GM10248 (cell line): ENCODE data around the gene ACVR2B.
A peak's percentile ranks its signal among the peaks of the same experiment; 100 is the strongest.

ENCODE experiments used
- CTCF ChIA-PET: fragments of 300-600 bp; sonication (Branson Sonifier 250); formaldehyde crosslinking; extraction: SDS; loops from one replicate; lab custom pipeline; 2021; ENCODE audit warnings: antibody characterized with exemption; lab: Yijun Ruan, JAX
- POLR2A ChIA-PET: fragments of 350-650 bp; sonication (Branson Sonifier 250); formaldehyde crosslinking; extraction: SDS; loops from one replicate; lab custom pipeline; 2020; ENCODE audit warnings: antibody characterized with exemption; lab: Yijun Ruan, JAX
- DNase-seq: peaks from one replicate; pipeline ENCODE4 v3.0.0; 2012; ENCODE audit errors: extremely low spot score
- TF ChIP-seq, protein P1 (sequence below): IDR thresholded peaks from 2 replicates; pipeline ENCODE4 v1.5.1; 2012; ENCODE audit warnings: mild to moderate bottlenecking, low read depth; ENCODE audit errors: extremely low read depth, missing control alignments, control extremely low read depth

ACVR2B gene

DNA sequence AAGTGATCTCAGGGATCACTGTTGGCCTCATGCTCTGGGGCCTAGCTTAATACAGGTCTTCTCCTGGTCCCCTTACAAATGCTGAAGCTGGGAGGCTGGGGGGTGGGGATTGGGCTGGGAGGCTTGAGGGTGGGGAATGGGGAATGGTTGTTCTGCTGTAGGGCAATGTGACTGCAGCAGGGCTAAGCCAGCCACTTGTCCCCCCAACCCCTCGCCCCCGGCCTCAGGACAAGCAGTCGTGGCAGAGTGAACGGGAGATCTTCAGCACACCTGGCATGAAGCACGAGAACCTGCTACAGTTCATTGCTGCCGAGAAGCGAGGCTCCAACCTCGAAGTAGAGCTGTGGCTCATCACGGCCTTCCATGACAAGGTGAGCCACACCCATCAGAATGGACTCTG, 25.2 kb downstream of the ACVR2B start:
- POLR2A ChIA-PET, result no interaction called here
- TF ChIP-seq, protein P1, sequence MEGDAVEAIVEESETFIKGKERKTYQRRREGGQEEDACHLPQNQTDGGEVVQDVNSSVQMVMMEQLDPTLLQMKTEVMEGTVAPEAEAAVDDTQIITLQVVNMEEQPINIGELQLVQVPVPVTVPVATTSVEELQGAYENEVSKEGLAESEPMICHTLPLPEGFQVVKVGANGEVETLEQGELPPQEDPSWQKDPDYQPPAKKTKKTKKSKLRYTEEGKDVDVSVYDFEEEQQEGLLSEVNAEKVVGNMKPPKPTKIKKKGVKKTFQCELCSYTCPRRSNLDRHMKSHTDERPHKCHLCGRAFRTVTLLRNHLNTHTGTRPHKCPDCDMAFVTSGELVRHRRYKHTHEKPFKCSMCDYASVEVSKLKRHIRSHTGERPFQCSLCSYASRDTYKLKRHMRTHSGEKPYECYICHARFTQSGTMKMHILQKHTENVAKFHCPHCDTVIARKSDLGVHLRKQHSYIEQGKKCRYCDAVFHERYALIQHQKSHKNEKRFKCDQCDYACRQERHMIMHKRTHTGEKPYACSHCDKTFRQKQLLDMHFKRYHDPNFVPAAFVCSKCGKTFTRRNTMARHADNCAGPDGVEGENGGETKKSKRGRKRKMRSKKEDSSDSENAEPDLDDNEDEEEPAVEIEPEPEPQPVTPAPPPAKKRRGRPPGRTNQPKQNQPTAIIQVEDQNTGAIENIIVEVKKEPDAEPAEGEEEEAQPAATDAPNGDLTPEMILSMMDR, result no peak
- DNase-seq, result no peak
- CTCF ChIA-PET, result interaction anchor here (1.0 to 3.7 kb wide), 13 partner anchors 9 to 504 kb away, joined by 3 to 43 read pairs (median 8); partner anchors contain the start of genes ACAA1, EXOG and XYLB

DNA sequence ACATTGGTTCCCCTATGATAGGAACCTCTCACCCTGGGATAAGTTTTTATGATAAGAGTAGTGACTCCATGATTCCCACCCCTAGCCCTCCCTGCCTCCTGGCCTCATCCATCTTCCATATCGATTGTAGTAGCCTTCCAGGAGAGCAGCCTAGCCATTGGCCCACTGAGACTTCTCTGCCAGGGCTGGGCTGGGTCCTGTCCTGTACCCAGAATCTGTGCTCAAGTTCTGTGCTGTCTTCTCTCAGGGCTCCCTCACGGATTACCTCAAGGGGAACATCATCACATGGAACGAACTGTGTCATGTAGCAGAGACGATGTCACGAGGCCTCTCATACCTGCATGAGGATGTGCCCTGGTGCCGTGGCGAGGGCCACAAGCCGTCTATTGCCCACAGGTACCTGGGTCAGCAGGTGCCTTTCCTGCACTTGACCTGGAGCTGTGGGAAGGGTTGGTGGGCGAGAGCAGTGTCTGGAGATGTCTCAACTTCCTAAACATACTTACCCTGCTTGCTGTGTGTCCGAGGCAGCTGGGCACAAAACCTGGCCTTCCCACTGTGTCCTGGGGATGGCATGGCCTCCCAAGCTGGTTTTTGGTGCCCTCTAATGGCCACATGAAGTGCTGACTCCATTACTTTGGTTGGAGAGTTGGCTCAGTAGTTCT, 25.9 kb downstream of the ACVR2B start:
- DNase-seq, result peak; percentile 79
- ChIA-PET CTCF (interaction anchor here (0.6 to 3.7 kb wide), 40 partner anchors 10 to 520 kb away, joined by 3 to 43 read pairs (median 4); partner anchors contain the start of genes ACAA1, DLEC1, EXOG and SLC22A14), POLR2A (no interaction called here)
- TF ChIP-seq, protein P1, result peak; percentile 91

DNA sequence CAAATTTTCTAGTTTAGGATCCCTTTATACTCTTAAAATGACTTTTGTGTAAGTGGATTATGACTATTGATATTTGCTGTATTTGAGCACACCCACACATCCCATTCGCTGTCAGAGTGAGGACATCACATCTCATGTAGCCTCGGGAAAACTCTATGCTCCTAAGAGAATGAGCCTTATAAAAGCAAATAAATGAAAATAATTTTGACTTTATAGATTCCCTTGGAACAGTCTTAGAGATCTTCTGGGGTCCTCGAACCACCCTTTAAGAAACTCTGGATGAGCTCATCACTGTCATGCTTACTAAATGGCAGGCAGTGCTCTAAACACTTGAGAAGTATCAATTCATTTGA, 26.4 kb downstream of the ACVR2B start:
- no peak for DNase-seq
- TF ChIP-seq, protein P1, result no peak
- ChIA-PET POLR2A (no interaction called here), CTCF (interaction anchor here (0.6 to 3.7 kb wide), 40 partner anchors 8 to 520 kb away, joined by 3 to 43 read pairs (median 4); partner anchors contain the start of genes DLEC1, EXOG, SLC22A14 and XYLB)

DNA sequence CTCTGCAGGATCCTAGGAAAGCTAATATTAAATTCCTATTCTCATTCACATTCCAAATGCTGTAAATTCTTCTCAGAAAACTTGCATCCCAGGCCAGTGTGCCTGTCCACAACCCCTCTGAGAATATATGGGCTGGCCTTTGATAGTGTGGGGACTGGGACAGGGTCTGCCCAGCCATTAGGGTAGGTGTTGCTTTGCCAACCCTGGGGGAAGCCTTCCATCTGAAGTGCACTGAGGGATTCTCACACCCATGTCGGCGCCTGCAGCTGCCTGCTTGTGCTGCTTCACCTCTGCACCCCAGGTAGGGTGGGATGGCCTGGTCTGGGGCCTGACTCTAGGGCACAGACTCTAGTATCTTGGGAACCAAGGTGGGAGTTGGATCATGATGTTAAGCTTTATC, 27.2 kb downstream of the ACVR2B start:
- CTCF ChIA-PET, result interaction anchor here (0.6 to 3.7 kb wide), 29 partner anchors 9 to 555 kb away, joined by 3 to 43 read pairs (median 4); partner anchors contain the start of genes DLEC1, EXOG and XYLB
- no peak for DNase-seq
- TF ChIP-seq, protein P1, result no peak
- POLR2A ChIA-PET, result no interaction called here

DNA sequence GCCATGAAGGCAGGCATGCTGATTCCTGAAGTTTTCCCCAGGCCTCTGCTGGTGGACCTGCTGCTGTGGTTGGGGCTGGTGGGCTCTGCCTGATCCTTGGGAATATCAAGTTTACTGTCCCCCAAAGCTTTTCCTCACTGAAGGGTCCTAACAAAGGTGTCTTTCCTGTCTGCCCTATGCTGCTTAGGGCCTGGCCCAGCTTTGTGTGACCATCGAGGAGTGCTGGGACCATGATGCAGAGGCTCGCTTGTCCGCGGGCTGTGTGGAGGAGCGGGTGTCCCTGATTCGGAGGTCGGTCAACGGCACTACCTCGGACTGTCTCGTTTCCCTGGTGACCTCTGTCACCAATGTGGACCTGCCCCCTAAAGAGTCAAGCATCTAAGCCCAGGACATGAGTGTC, 29.3 kb downstream of the ACVR2B start:
- no peak for DNase-seq
- ChIA-PET POLR2A (no interaction called here), CTCF (interaction anchor here (0.8 to 2.6 kb wide), 5 partner anchors 13 to 517 kb away, joined by 3 to 10 read pairs (median 6); partner anchors contain the start of genes EXOG and XYLB)
- TF ChIP-seq, protein P1, result no peak

DNA sequence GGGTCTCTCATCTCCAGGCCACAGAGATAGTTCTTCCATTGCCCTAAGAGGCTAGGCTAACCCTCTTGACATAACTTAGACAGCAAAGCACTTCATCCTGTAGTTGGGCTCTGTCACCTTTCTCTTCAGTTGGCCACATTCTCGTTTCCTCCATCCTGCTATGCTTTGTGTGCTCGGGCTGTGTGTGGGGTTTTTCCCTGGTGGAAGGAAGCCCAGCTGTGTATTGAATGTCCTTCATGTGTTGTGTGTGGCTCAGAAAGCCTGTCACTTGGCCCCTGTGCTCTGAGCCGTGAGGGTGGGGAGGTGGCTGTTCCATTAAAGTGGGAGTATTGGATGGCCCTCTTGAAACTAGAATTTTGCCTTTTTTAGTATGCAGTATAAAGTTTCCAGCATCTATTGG, 33.6 kb downstream of the ACVR2B start:
- TF ChIP-seq, protein P1, result no peak
- DNase-seq, result peak; percentile 71
- CTCF ChIA-PET, result interaction anchor here (1.3 to 4.1 kb wide), 3 partner anchors 9 to 141 kb away, joined by 6 to 22 read pairs (median 8); partner anchors contain the start of genes EXOG and XYLB
- POLR2A ChIA-PET, result no interaction called here
